ENCODE data around the gene MBNL1. TPM values are rescaled to one million over a fixed set of nuclear protein-coding genes. Genes with fewer than 3 reads are reported as not detected.

Gene MBNL1
- polyA plus RNA-seq, 1 donor (not counting 4 experiments of a cell fraction or from before 2014, with no cell fraction given): 58.3 TPM

DNA sequence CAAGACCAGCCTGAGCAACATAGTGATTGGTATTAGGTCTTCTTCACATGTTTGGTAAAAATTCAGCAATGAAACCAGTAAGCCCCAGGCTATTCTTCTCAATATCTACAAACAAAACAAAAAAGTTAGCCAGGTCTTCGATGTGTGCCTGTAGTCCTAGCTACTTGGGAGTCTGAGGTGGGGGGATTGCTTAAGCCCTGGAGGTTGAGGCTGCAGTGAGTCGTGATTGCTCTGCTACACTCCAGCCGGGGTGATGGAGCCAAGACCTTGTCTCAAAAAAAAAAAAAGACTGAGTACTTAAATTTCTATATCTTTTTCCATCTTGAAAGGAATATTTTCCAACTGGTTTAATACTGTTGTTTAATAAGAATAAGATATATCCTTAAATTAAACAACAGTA lies 106.8 kb downstream of the MBNL1 start:
- no peak overlapping the region for H3K27ac ChIP-seq (ENCODE audit: control insufficient read depth, insufficient read depth, low read length)
- H3K9me1 ChIP-seq (ENCODE audit: control insufficient read depth, extremely low read depth, insufficient read depth, low read length): no peaks in the 10 kb centered on the region
- no peaks in the 10 kb centered on the region for H3K36me3 ChIP-seq (ENCODE audit: control insufficient read depth in 2 of 2, extremely low read depth in 1 of 2, insufficient read depth in 2 of 2, low read length in 2 of 2)
- no peak overlapping the region for H2AFZ ChIP-seq (ENCODE audit: control insufficient read depth, low read length)
- no peaks in the 10 kb centered on the region for H4K20me1 ChIP-seq (ENCODE audit: control insufficient read depth, extremely low read depth, insufficient read depth, low read length)
- no peak for FAIRE-seq
- dilution Hi-C loops (cut with MboI; ENCODE audit: extremely low pct_ligation_motif_present, low sequenced_read_pairs): no loop called here
- H3K4me1 ChIP-seq (ENCODE audit: control insufficient read depth, extremely low read depth, insufficient read depth, low read length): peaks cover 11% of the 10 kb centered on the region
- no peak overlapping the region for H3K4me3 ChIP-seq (ENCODE audit: control insufficient read depth in 2 of 3, extremely low read depth in 1 of 3, insufficient read depth in 2 of 3, low read depth in 1 of 3, low read length in 3 of 3)
- H3K27me3 ChIP-seq (ENCODE audit: control insufficient read depth, extremely low read depth, insufficient read depth, low read length): no peaks in the 10 kb centered on the region
- no peak overlapping the region for H3K4me2 ChIP-seq (ENCODE audit: control insufficient read depth, extremely low read depth, insufficient read depth, low read depth, low read length)
- TF ChIP-seq, protein P1, sequence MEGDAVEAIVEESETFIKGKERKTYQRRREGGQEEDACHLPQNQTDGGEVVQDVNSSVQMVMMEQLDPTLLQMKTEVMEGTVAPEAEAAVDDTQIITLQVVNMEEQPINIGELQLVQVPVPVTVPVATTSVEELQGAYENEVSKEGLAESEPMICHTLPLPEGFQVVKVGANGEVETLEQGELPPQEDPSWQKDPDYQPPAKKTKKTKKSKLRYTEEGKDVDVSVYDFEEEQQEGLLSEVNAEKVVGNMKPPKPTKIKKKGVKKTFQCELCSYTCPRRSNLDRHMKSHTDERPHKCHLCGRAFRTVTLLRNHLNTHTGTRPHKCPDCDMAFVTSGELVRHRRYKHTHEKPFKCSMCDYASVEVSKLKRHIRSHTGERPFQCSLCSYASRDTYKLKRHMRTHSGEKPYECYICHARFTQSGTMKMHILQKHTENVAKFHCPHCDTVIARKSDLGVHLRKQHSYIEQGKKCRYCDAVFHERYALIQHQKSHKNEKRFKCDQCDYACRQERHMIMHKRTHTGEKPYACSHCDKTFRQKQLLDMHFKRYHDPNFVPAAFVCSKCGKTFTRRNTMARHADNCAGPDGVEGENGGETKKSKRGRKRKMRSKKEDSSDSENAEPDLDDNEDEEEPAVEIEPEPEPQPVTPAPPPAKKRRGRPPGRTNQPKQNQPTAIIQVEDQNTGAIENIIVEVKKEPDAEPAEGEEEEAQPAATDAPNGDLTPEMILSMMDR (optimal IDR thresholded peaks at IDR 0.05 in 1 of 3, IDR thresholded peaks at IDR 0.05 in 1 of 3, conservative IDR thresholded peaks at IDR 0.05 in 1 of 3; ENCODE audit: extremely low read depth in 1 of 3, insufficient read depth in 2 of 3, low read length in 3 of 3): no peak
- no peak for TF ChIP-seq EZH2 (IDR thresholded peaks at IDR 0.05; ENCODE audit: low read length)
- H3K9me3 ChIP-seq (ENCODE audit: control insufficient read depth, low read depth, low read length): no peaks in the 10 kb centered on the region
- DNase-seq (ENCODE audit: low read depth, low spot score): no peak
- H3K79me2 ChIP-seq (ENCODE audit: control insufficient read depth, insufficient read depth, low read length): peaks cover 69% of the 10 kb centered on the region
- no peak overlapping the region for H3K9ac ChIP-seq (ENCODE audit: control insufficient read depth, extremely low read depth, insufficient read depth, low read length)

DNA sequence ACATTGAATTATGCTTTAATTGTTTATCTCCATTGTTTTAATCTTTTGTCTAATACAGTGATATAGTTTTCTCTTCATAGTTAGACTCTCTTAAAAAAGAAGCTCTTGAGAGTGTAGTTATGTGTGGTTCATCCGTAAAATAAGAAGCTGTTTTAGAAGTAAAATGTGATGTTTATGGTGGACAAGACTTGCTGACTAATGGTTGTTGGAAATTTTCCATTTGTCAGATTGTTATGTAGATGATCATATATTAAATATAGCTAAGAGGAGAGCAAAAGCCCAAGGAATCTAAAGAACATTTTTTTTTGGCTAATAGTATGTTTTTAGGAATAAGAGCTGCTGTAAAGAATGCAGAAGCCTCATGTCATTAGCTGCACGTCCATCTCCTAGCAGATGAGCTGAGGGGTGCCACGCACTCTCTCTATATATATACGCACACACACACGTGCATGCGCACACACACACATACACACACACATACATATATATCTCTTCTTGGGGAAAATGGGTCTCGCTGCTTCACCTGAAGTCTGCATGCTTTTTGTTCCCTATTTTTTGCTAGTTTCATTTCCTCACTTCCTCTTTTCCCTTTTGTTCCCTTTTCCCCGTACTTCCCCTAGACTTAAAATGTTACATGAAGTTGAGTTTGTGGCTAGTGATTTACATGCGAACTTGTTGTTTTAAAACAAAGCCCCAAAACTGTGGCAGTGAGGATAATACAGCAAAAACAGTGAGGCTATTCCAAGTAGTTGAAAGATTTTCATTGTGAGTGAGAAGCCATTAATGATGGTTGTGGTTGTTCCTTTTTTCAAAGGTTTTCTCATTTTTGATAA lies 107.8 kb downstream of the MBNL1 start:
- H3K9me3 ChIP-seq (ENCODE audit: control insufficient read depth, low read depth, low read length): no peaks in the 10 kb centered on the region
- H2AFZ ChIP-seq (ENCODE audit: control insufficient read depth, low read length): no peak overlapping the region
- H3K79me2 ChIP-seq (ENCODE audit: control insufficient read depth, insufficient read depth, low read length): peaks cover 65% of the 10 kb centered on the region
- FAIRE-seq (no peak), DNase-seq (ENCODE audit: low read depth, low spot score) (no peak)
- H3K27me3 ChIP-seq (ENCODE audit: control insufficient read depth, extremely low read depth, insufficient read depth, low read length): no peaks in the 10 kb centered on the region
- dilution Hi-C loops (cut with MboI; ENCODE audit: extremely low pct_ligation_motif_present, low sequenced_read_pairs): no loop called here
- H3K9me1 ChIP-seq (ENCODE audit: control insufficient read depth, extremely low read depth, insufficient read depth, low read length): no peaks in the 10 kb centered on the region
- H3K4me2 ChIP-seq (ENCODE audit: control insufficient read depth, extremely low read depth, insufficient read depth, low read depth, low read length): no peak overlapping the region
- H3K9ac ChIP-seq (ENCODE audit: control insufficient read depth, extremely low read depth, insufficient read depth, low read length): no peak overlapping the region
- H3K4me1 ChIP-seq (ENCODE audit: control insufficient read depth, extremely low read depth, insufficient read depth, low read length): peaks cover 11% of the 10 kb centered on the region
- H3K36me3 ChIP-seq (ENCODE audit: control insufficient read depth in 2 of 2, extremely low read depth in 1 of 2, insufficient read depth in 2 of 2, low read length in 2 of 2): no peaks in the 10 kb centered on the region
- no peaks in the 10 kb centered on the region for H4K20me1 ChIP-seq (ENCODE audit: control insufficient read depth, extremely low read depth, insufficient read depth, low read length)
- no peak overlapping the region for H3K27ac ChIP-seq (ENCODE audit: control insufficient read depth, insufficient read depth, low read length)
- no peak overlapping the region for H3K4me3 ChIP-seq (ENCODE audit: control insufficient read depth in 2 of 3, extremely low read depth in 1 of 3, insufficient read depth in 2 of 3, low read depth in 1 of 3, low read length in 3 of 3)
- no peak for TF ChIP-seq EZH2 (IDR thresholded peaks at IDR 0.05; ENCODE audit: low read length)
- TF ChIP-seq, protein P1 (optimal IDR thresholded peaks at IDR 0.05 in 1 of 3, IDR thresholded peaks at IDR 0.05 in 1 of 3, conservative IDR thresholded peaks at IDR 0.05 in 1 of 3; ENCODE audit: extremely low read depth in 1 of 3, insufficient read depth in 2 of 3, low read length in 3 of 3): no peak
